ENCODE measurements around the gene BMPR1B.

BMPR1B gene

DNA sequence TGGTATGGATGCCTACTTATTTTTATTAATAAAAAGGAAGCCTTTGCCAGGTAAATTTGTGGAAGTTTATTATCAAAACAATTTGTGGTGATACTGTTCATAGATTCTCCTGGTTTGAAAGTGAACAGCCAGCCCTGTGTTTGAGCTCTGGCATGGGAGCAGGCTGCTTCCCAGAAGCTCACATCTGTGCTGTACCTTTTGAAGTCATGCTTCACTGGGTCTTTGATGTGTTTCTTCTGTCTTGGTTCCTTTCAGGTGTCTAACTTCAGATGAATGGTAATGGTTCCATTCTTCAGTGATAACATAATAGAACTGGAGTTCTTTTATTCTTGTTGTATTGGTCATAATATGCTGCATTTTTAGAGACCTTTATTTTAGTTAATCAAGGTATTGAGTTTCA, 85.5 kb downstream of the BMPR1B start:
- FAIRE-seq (no peak), DNase-seq (ENCODE audit: insufficient read length, low spot score) (no peak)

DNA sequence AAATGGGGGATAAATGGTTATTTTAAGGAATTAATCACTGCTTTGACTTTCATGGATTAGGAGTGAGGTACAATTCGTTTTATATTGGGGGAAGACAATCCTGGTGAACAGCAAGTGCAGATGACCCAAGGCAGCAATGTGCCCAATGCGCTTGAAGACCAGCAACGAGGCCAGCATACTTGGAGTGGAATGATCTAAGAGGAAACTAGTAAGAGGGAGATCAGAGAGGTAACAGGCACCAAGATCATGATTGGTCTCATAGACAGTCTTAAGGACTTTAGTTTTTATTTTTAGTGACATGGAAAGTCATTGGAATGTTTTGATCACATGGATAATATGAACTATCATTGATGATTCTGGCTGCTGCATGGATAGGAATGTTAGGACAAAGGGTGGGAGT, 90.6 kb downstream of the BMPR1B start:
- no peak for FAIRE-seq
- no peak for DNase-seq (ENCODE audit: insufficient read length, low spot score)
- TF ChIP-seq TAF1 (IDR thresholded peaks at IDR 0.05; ENCODE audit: low read depth, low read length) = no peak
- TF ChIP-seq POU2F2 (IDR thresholded peaks at IDR 0.05; ENCODE audit: low read depth, low read length) = no peak
- no peak for TF ChIP-seq POLR2AphosphoS5 (IDR thresholded peaks at IDR 0.05; ENCODE audit: low read depth, low read length)
- TF ChIP-seq SPI1 (IDR thresholded peaks at IDR 0.05; ENCODE audit: low read depth, low read length) = no peak

More for the DNA sequence above, 85.5 kb downstream of the BMPR1B start:
- no peak for TF ChIP-seq PAX5 (IDR thresholded peaks at IDR 0.05; ENCODE audit: insufficient read depth, low read length, severe bottlenecking)

DNA sequence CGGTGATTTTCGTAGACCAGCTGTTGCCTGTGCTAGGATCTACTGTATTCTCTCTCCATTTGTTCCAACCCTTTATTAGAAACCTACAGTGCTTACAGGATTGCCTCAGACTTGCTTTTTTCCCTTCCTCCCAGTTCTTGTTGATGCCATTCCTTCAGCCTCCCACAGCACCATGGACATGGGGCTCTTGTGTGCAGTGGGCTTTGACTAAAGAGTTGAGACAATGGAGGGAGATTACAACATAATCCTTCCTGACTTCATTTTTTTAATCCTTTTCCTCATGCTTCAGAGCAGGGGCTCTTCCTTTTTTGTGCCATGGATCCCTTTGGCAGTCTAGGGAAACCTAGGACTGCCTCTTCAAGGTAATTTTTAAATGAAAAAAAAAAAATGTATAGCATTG, 92.1 kb downstream of the BMPR1B start:
- no peak for TF ChIP-seq TAF1 (IDR thresholded peaks at IDR 0.05; ENCODE audit: low read depth, low read length)
- FAIRE-seq = no peak
- DNase-seq (ENCODE audit: insufficient read length, low spot score) = no peak

DNA sequence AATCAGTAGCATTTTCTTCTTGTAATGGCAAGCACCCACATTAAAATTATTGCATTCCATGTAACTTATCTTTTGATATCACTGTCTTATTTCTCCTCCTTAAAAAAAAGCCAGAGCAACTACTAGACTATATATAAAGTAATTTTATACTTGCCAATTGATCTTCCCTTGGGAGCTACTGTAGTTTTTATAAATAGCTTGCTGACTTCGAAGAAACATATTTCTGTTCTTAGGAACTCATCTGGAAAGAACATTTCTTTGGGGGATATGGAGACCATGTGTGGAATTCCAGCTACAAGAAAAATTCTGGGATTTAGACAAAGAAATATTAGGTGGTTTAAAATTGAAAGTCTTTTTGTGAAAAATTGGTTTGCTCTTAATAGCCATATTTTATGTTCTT, 94.9 kb downstream of the BMPR1B start:
- DNase-seq (ENCODE audit: insufficient read length, low spot score) = no peak
- TF ChIP-seq SPI1 (IDR thresholded peaks at IDR 0.05; ENCODE audit: low read depth, low read length) (no peak), PAX5 (IDR thresholded peaks at IDR 0.05; ENCODE audit: insufficient read depth, low read length, severe bottlenecking) (no peak), POLR2A (IDR thresholded peaks at IDR 0.05; ENCODE audit: low read depth, low read length) (no peak), POLR2AphosphoS5 (IDR thresholded peaks at IDR 0.05; ENCODE audit: low read depth, low read length) (no peak), TAF1 (IDR thresholded peaks at IDR 0.05; ENCODE audit: low read depth, low read length) (no peak), POU2F2 (IDR thresholded peaks at IDR 0.05; ENCODE audit: low read depth, low read length) (no peak)
- FAIRE-seq = no peak

DNA sequence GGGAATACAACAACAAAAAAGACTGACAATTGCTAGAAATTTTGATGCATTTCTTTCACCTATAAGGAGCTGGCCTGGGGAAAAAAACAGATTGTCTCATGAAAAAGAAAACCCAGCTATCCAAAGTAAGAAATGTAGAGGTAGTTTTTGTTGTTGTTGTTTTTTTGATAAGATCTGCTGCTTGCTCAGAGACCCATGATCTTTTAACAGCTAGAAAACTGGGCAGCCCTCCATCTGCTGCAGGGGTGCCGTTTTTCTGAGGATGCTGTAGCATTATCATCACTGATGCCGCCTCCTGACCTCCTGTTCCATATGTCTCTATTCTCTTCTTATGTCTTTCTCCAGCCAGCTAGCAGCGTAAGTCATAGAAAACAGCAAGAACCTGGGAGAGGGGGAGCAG, 98.3 kb downstream of the BMPR1B start:
- FAIRE-seq (no peak), DNase-seq (ENCODE audit: insufficient read length, low spot score) (no peak)
- no peak for TF ChIP-seq PAX5 (IDR thresholded peaks at IDR 0.05; ENCODE audit: insufficient read depth, low read length, severe bottlenecking)
- no peak for TF ChIP-seq POU2F2 (IDR thresholded peaks at IDR 0.05; ENCODE audit: low read depth, low read length)
- TF ChIP-seq POLR2AphosphoS5 (IDR thresholded peaks at IDR 0.05; ENCODE audit: low read depth, low read length) = no peak
- no peak for TF ChIP-seq POLR2A (IDR thresholded peaks at IDR 0.05; ENCODE audit: low read depth, low read length)
- no peak for TF ChIP-seq TAF1 (IDR thresholded peaks at IDR 0.05; ENCODE audit: low read depth, low read length)
- TF ChIP-seq SPI1 (IDR thresholded peaks at IDR 0.05; ENCODE audit: low read depth, low read length) = no peak

DNA sequence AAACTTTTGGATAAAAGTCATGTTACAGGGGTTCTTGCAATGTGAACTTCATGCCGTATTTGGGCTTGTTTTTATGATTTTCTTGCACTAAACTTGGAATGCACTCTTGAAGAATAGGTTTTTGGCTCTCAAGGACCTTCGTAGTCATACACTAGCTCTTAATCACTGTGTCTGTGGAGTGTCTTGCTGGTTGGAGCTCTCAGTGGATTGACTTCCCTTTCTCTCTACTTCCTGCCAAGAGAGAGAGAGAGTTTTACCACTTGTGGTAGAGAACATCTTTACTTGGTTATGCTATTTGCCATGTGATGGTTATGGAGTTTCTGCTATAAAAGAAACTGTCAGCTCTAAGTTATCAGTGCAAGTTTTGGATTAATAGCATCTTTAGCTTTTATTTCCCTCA, 112.4 kb downstream of the BMPR1B start:
- DNase-seq (ENCODE audit: insufficient read length, low spot score) (no peak), FAIRE-seq (no peak)
- no peak for TF ChIP-seq POLR2AphosphoS5 (IDR thresholded peaks at IDR 0.05; ENCODE audit: low read depth, low read length)
- no peak for TF ChIP-seq TAF1 (IDR thresholded peaks at IDR 0.05; ENCODE audit: low read depth, low read length)
- no peak for TF ChIP-seq SPI1 (IDR thresholded peaks at IDR 0.05; ENCODE audit: low read depth, low read length)
- TF ChIP-seq POLR2A (IDR thresholded peaks at IDR 0.05; ENCODE audit: low read depth, low read length) = no peak
- TF ChIP-seq PAX5 (IDR thresholded peaks at IDR 0.05; ENCODE audit: insufficient read depth, low read length, severe bottlenecking) = no peak
- TF ChIP-seq POU2F2 (IDR thresholded peaks at IDR 0.05; ENCODE audit: low read depth, low read length) = no peak

DNA sequence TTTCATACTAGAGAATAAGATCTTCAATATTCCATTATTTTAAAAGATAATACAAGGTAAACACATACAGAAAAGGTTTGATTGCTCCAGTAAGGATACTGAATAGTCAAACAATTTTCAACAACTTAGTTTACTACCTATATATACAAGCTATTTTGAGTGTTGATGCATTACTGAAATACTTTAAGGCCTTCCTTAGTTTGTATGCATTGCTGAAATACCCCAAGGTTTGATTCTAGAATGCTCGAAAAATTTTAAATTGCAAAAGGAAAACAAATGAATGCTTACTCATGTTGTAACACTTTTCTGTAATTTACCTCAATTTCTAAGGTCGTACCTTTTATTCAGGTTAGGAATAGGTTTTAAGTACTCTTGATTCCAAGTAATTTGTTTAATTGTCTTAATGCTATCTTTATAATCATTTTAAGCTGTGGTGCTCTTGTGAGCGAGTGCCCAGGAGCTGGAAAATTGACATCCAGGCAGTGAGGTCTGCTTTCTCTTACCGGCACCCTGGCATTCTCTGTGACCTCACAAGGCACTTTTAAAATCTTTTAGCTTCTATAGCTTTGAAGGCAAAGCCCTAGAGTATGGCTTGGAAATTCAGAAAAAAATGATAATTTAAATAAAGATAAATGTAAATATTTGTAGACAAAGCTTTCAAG, 114.0 kb downstream of the BMPR1B start:
- TF ChIP-seq SPI1 (IDR thresholded peaks at IDR 0.05; ENCODE audit: low read depth, low read length) = no peak
- TF ChIP-seq POLR2AphosphoS5 (IDR thresholded peaks at IDR 0.05; ENCODE audit: low read depth, low read length) = no peak
- TF ChIP-seq TAF1 (IDR thresholded peaks at IDR 0.05; ENCODE audit: low read depth, low read length) = no peak
- no peak for TF ChIP-seq POU2F2 (IDR thresholded peaks at IDR 0.05; ENCODE audit: low read depth, low read length)
- TF ChIP-seq PAX5 (IDR thresholded peaks at IDR 0.05; ENCODE audit: insufficient read depth, low read length, severe bottlenecking) = no peak
- TF ChIP-seq POLR2A (IDR thresholded peaks at IDR 0.05; ENCODE audit: low read depth, low read length) = no peak
- FAIRE-seq (no peak), DNase-seq (ENCODE audit: insufficient read length, low spot score) (no peak)

DNA sequence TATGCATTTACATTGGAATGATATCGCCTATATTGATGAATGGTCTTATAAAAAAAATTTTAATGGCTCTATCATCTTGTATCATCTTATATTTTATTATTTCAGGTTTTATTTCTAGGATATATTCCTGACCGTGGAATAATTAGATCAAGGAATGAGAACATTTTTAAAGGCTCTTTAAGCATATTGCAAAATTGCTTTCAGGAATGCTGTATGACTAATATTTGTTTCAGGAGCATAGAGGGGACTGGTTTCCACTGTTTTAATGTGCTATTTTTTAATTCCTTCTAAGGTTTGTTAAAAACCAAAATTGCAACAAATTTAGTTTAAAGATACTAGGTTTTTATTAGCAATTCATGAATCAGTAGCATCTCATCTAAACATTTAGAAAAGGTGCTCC, 120.2 kb downstream of the BMPR1B start:
- FAIRE-seq (no peak), DNase-seq (ENCODE audit: insufficient read length, low spot score) (no peak)
- no peak for TF ChIP-seq POLR2AphosphoS5 (IDR thresholded peaks at IDR 0.05; ENCODE audit: low read depth, low read length)
- TF ChIP-seq TAF1 (IDR thresholded peaks at IDR 0.05; ENCODE audit: low read depth, low read length) = no peak
- TF ChIP-seq POLR2A (IDR thresholded peaks at IDR 0.05; ENCODE audit: low read depth, low read length) = no peak
- no peak for TF ChIP-seq PAX5 (IDR thresholded peaks at IDR 0.05; ENCODE audit: insufficient read depth, low read length, severe bottlenecking)
- no peak for TF ChIP-seq POU2F2 (IDR thresholded peaks at IDR 0.05; ENCODE audit: low read depth, low read length)
- TF ChIP-seq SPI1 (IDR thresholded peaks at IDR 0.05; ENCODE audit: low read depth, low read length) = no peak

DNA sequence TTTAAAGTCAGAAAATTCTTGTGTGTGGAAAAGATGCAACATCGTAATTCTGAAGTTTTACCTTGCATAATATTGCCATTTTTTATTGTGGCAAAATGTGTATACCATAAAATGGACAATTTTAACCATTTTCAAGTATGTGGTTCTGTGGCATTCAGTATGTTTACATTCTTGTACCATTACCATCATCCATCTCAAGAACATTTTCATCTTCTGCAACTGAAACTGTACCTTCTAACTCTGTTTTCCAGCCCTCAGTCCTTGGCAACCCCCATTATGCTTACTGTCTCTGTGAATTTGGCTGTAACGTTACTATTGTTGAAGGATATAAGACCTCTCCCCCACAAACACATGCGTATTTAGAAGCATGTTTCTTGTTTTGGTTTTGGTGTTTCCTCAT, 123.2 kb downstream of the BMPR1B start:
- TF ChIP-seq POU2F2 (IDR thresholded peaks at IDR 0.05; ENCODE audit: low read depth, low read length) (no peak), POLR2AphosphoS5 (IDR thresholded peaks at IDR 0.05; ENCODE audit: low read depth, low read length) (no peak), TAF1 (IDR thresholded peaks at IDR 0.05; ENCODE audit: low read depth, low read length) (no peak), POLR2A (IDR thresholded peaks at IDR 0.05; ENCODE audit: low read depth, low read length) (no peak), PAX5 (IDR thresholded peaks at IDR 0.05; ENCODE audit: insufficient read depth, low read length, severe bottlenecking) (no peak), SPI1 (IDR thresholded peaks at IDR 0.05; ENCODE audit: low read depth, low read length) (no peak)
- FAIRE-seq (no peak), DNase-seq (ENCODE audit: insufficient read length, low spot score) (no peak)

DNA sequence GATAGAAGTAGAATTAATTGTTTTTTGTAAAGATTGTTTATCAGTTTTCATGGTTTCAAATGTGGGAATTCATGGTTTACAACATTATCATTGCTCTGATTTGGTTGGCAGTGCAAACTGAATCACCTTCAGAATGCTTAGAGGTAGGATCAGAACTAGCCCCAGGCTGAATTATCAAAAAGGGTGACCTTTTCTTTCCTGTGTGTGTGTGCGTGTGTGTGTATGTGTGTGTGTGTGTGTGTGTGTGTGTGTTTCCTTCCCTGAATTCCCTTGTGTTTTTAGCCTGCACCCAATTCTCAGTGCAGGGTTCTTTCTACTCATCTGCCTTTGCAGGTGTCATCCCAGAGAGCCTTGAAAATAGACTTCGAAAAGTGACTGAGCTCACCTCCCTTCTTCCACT, 125.0 kb downstream of the BMPR1B start:
- FAIRE-seq (no peak), DNase-seq (ENCODE audit: insufficient read length, low spot score) (no peak)
- no peak for TF ChIP-seq TAF1 (IDR thresholded peaks at IDR 0.05; ENCODE audit: low read depth, low read length)
- TF ChIP-seq PAX5 (IDR thresholded peaks at IDR 0.05; ENCODE audit: insufficient read depth, low read length, severe bottlenecking) = no peak
- TF ChIP-seq POLR2AphosphoS5 (IDR thresholded peaks at IDR 0.05; ENCODE audit: low read depth, low read length) = no peak
- TF ChIP-seq POLR2A (IDR thresholded peaks at IDR 0.05; ENCODE audit: low read depth, low read length) = no peak
- TF ChIP-seq POU2F2 (IDR thresholded peaks at IDR 0.05; ENCODE audit: low read depth, low read length) = no peak
- no peak for TF ChIP-seq SPI1 (IDR thresholded peaks at IDR 0.05; ENCODE audit: low read depth, low read length)

Measured in GM12891 (cell line).